ENCODE measurements around the gene RASGRF2. TPM values are rescaled to one million over a fixed set of nuclear protein-coding genes. Genes with fewer than 3 reads are reported as not detected.

Gene RASGRF2
- total and polyA plus RNA-seq, 10 donors, result 0.74 to 13.9 (median 8.8) TPM

DNA sequence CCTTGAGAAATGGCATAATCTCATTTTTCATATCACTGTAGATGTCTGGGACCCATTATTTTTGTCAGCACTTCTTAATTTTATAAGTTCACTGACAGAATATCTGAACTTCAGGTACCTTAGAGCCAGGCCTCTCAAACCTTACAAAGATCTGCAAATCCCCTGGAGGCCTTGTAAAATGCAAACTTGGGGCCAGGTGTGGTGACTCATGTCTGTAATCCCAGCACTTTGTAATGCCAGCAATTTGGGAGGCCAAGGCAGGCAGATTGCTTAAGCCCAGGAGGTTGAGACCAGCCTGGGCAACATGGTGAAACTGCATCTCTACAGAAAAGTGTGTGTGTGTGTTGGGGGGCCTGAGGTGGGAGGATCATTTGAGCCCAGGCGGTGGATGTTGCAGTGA is 30.8 kb downstream of the RASGRF2 start:
- Histone ChIP-seq H3K4me3 (no peak overlapping the region), H3K4me1 (peaks cover 0 to 13% (median 5%) of the 10 kb centered on the region in 6 donors), H3K9me3 (no peaks in the 10 kb centered on the region), H3K27ac (no peak overlapping the region), H3K36me3 (no peaks in the 10 kb centered on the region), H3K27me3 (replicated peaks in 1 of 7) (no peaks in the 10 kb centered on the region)
- TF ChIP-seq POLR2A (IDR thresholded peaks at IDR 0.05), result no peak
- TF ChIP-seq, protein P1, sequence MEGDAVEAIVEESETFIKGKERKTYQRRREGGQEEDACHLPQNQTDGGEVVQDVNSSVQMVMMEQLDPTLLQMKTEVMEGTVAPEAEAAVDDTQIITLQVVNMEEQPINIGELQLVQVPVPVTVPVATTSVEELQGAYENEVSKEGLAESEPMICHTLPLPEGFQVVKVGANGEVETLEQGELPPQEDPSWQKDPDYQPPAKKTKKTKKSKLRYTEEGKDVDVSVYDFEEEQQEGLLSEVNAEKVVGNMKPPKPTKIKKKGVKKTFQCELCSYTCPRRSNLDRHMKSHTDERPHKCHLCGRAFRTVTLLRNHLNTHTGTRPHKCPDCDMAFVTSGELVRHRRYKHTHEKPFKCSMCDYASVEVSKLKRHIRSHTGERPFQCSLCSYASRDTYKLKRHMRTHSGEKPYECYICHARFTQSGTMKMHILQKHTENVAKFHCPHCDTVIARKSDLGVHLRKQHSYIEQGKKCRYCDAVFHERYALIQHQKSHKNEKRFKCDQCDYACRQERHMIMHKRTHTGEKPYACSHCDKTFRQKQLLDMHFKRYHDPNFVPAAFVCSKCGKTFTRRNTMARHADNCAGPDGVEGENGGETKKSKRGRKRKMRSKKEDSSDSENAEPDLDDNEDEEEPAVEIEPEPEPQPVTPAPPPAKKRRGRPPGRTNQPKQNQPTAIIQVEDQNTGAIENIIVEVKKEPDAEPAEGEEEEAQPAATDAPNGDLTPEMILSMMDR (IDR thresholded peaks at IDR 0.05 in 8 of 11, conservative IDR thresholded peaks at IDR 0.05 in 3 of 11), result no peak
- no peak for TF ChIP-seq POLR2AphosphoS5 (IDR thresholded peaks at IDR 0.05)
- DNase-seq, result no peak
- intact Hi-C loops (cut with DNase I; ENCODE audit: low total_unique reads), result no loop called here
- 93 to 100% (median 97%) methylated on average over 1 of the region's 1 CpG for WGBS, 5 donors

DNA sequence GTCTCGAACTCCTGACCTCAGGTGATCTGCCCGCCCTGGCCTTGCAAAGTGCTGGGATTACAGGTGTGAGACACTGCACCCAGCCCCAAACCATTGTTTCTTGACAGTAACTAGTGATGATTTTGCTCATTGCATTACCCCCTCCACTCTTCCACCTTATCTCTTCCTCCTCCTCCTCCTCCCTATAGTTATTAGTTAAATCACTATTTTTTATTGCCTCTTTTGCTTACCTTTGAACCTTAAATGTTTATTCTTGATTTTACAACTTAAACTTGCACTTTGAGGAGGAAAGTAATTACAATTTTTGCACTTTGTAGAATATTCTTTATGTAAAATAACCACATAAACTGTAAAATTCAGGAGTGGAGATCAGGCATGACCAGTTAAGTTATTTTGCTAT is 35.7 kb downstream of the RASGRF2 start:
- TF ChIP-seq, protein P1 (IDR thresholded peaks at IDR 0.05 in 8 of 11, conservative IDR thresholded peaks at IDR 0.05 in 3 of 11), result no peak
- no peak for TF ChIP-seq POLR2AphosphoS5 (IDR thresholded peaks at IDR 0.05)
- TF ChIP-seq POLR2A (IDR thresholded peaks at IDR 0.05), result no peak
- intact Hi-C loops (cut with DNase I; ENCODE audit: low total_unique reads), result no loop called here
- H3K36me3 ChIP-seq, result no peaks in the 10 kb centered on the region
- H3K27me3 ChIP-seq (replicated peaks in 1 of 7), result no peaks in the 10 kb centered on the region
- 89 to 100% (median 96%) methylated on average over 2 of the region's 2 CpGs for WGBS, 5 donors
- no peaks in the 10 kb centered on the region for H3K9me3 ChIP-seq
- DNase-seq, result no peak
- H3K4me3 ChIP-seq, result no peak overlapping the region
- no peak overlapping the region for H3K27ac ChIP-seq
- peaks cover 0 to 7% (median 0%) of the 10 kb centered on the region in 6 donors for H3K4me1 ChIP-seq

DNA sequence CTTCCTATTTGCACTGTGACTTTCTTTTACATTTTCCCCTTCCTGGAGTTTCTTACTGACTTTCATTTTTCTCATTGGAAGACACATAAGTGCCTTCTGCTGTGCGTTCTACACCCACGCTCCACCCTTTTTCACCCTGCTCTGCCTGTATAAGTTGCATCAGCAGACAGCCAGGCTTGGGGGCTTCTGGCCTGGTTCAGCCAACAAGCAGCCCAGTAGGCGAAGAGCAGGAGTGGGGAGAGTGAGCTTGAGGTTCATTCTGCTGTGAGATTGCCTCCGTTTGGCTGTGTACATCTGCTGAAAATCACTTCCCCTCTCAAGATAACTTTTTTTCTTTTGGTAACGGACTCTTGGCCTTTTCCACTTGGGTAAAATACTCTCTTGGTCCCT is 38.4 kb downstream of the RASGRF2 start:
- DNase-seq, result no peak
- 41 to 64% (median 54%) methylated on average over 5 of the region's 5 CpGs for WGBS, 5 donors
- no peaks in the 10 kb centered on the region for H3K36me3 ChIP-seq
- TF ChIP-seq POLR2AphosphoS5 (IDR thresholded peaks at IDR 0.05), result no peak
- TF ChIP-seq, protein P1 (IDR thresholded peaks at IDR 0.05 in 8 of 11, conservative IDR thresholded peaks at IDR 0.05 in 3 of 11), result no peak
- TF ChIP-seq POLR2A (IDR thresholded peaks at IDR 0.05), result no peak
- intact Hi-C loops (cut with DNase I; ENCODE audit: low total_unique reads), result no loop called here
- H3K4me3 ChIP-seq, result no peak overlapping the region
- no peak overlapping the region for H3K27ac ChIP-seq
- no peaks in the 10 kb centered on the region for H3K9me3 ChIP-seq
- peaks cover 0 to 7% (median 0%) of the 10 kb centered on the region in 6 donors for H3K4me1 ChIP-seq
- H3K27me3 ChIP-seq (replicated peaks in 1 of 7), result no peaks in the 10 kb centered on the region

DNA sequence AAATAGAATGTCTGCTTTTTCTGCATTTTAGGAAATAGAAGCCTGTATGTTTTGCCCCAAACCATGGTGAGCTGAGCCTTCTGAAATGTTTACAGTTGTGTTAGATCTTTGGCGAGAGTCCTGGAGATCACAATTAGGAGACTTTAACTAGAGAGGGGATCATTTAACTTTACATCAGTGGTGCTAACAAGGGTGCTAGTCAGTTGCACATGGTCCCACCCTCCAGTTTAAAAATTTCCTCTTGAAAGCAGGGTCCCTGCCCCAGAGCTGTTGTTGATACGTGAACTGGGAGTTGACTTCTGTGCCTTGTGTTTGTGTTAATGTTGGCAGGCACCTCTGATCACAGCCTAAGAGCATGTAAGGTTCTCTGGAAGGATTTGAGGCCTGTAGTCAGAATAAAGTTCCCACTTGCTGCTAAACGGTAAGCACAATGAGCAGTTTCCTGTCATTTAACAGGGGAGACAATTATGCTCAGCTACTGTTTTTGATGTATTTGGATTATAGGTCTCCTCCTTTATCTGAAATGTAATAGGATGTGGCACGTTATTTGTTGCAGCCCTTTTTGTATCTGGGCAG is 43.7 kb downstream of the RASGRF2 start:
- WGBS, 5 donors, result 60 to 76% (median 67%) methylated on average over 4 of the region's 4 CpGs
- Histone ChIP-seq H3K27me3 (replicated peaks in 1 of 7) (no peaks in the 10 kb centered on the region), H3K4me3 (no peak overlapping the region), H3K4me1 (peaks cover 0 to 41% (median 19%) of the 10 kb centered on the region in 6 donors), H3K36me3 (no peaks in the 10 kb centered on the region), H3K9me3 (no peaks in the 10 kb centered on the region), H3K27ac (peak overlapping the region in 3 of 8 donors; percentile 20 to 32 (median 21))
- TF ChIP-seq, protein P1 (IDR thresholded peaks at IDR 0.05 in 8 of 11, conservative IDR thresholded peaks at IDR 0.05 in 3 of 11), result no peak
- no peak for TF ChIP-seq POLR2A (IDR thresholded peaks at IDR 0.05)
- no peak for TF ChIP-seq POLR2AphosphoS5 (IDR thresholded peaks at IDR 0.05)
- intact Hi-C loops (cut with DNase I; ENCODE audit: low total_unique reads), result no loop called here
- DNase-seq, result no peak

All from spleen (tissue), 11 donors.